ENCODE data around the gene CYP2W1.
A peak's percentile ranks its signal among the peaks of the same experiment; 100 is the strongest.
"Not testable (repeated sequence)": the region's sequence is repeated elsewhere in the genome, so short reads cannot be mapped to it uniquely, and the experiment has no call there.

CYP2W1 gene

DNA sequence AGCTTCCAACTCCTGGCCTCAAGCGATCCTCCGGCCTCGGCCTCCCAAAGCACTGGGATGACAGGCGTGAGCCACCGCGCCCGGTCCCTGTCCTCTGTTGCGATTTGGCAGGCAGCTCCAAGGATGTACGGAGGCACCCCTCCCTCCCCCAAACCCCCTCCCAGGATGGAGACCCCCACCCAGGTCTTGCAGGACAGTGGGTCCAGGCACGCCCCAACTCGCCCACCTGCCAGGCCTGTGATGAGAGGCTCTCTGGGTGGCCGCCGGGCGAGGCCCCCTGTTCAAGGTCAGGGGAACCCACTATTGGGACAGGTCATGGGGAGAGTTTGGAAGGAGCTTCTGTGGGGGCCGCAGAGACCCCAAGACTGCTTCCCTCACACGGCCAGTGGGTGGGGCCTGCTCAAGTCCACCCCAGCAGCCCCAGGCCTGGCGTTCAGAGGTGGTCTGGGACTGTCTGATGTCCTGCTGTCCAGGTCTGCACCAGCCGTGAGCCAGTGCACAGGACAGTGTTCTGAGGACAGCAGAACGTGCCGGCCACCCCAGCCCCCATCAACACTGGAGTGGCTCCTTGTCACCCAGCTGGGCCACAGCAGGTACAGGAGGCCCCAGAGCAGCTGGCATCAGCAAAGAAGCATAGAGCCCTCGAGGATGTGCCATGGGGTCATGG, 31.0 kb upstream of the CYP2W1 start:
- no peak for DNase-seq (ENCODE audit: low read depth, low spot score)

DNA sequence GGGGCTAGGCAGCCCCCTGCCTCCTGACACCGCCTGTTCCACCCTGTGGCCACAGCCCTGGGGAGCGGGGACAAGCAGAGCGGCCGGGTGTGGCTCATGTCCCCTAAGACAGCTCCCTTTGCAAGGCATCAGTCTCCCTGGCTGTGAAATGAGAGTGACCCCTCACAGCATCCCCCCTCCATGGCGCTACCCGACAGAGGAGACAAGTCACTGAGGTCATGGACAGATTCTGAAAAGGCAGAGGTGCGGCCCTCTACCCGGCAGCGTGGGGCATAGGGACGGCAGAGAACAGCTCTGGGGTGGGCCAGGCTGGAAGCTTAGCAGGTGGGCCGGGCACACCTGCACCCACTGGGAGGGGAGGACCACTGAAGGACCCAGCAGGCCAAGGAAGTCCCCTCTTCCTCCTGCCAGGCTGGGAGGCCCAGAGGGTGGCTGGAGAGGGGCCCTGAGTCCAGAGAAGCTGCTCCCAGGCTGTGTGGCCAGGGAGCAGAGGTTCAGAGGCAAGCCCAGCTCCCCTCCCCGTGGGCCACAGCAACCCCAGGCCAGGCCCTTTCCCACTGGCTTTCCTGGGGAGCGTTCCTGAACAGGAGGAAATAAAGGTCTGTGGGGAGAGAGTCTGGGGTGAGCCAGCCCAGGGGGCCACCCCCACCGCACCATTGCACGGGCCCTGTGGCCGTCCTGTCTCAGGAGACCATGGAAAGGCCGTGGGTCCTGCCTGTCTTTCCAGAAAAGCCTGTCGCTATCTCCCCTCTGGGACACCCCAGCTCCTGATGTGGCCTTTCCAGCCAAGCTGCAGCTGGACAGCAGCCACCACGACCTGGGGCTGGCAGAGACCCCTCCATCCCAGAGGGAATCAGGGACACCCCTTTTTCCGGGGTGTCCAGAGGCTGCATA, 30.2 kb upstream of the CYP2W1 start:
- no peak for DNase-seq (ENCODE audit: low read depth, low spot score)

DNA sequence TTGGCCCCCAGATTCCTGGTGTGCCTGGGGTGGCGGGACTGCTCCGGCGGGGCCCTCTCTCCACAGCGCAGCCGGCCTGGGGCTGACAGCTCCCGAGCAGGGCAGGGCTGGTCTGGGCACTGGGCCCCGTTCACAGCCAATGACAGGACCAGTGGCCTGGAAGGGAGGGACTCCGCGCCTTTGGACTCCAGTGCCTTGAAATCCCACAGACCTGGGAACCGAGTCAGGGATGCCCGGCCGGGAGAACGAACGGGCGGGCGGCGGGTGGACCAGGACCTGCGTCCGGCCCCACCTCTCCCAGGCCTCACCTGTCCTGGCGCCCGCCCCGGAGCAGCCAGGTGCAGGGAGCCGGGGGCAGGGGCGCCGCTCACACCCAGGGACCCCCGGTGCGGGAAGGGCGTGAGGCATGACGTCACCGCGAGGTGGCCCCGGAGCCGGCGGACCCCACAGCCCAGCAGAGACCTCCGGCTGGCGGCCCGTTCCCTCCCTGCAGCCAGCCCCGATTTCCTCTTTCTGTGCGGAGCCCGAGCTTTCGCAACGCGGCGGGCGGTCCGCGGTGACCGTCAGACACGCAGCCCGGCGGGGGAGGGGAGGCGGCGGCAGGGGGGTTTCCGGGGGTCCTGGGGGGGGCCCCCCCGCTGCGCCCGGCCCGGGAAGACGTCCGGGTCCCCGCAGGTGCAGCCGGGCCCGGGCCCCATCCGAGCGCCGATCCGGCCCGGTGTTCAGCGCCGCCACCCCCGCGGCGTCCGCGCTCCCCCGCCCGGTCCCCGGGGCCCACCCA, 29.2 kb upstream of the CYP2W1 start:
- no peak for DNase-seq (ENCODE audit: low read depth, low spot score)

DNA sequence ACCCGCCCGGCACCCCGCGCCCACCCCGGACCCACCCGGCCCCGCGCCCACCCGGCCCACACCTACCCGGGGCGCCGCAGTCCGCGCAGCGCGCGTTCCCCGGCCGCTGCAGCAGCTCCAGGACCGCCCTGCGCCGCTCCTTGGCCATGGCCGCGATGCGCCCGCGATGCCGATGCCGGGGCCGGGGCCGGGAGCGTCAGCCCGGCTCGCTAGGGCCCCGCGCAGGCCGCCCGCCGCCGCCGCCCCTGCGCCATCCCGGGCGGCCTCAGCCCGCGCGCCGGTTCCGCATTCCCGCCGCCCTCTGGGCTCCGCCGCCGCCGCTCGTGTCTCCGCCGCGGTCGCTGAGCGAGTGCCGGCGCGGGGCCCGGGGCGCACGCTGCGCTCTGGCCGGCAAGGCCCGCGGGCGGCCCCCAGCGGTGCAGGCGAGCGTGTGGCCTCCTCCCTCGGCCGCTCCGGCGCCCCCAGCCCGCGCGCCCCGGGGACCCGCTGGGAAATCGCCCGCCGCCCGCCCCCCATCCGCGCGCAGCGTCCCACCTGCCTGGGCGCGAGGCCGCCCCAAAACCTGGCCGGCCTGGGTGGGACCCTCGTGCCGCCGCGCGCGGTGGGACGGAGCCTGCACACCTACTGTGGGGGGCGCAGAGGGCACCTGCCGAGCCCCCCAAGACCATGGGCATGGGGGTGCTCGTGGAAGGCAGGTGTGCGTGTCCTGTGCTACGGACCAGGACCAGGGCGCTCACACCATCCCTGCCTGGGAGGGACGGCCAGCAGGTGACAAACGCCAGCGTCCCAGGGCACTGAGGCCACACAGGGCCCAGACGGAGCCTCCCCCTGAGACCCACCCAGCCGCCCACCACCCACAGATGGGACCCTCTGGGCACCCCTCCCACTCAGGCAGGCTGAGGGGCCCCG, 28.4 kb upstream of the CYP2W1 start, which contains the start of gene ADAP1:
Gene ADAP1, minus strand, starts transcription at position 351 of the 909 bp plus-strand sequence. Its CDS starts 203 bp downstream, at position 148.
- DNase-seq (ENCODE audit: low read depth, low spot score): no peak

DNA sequence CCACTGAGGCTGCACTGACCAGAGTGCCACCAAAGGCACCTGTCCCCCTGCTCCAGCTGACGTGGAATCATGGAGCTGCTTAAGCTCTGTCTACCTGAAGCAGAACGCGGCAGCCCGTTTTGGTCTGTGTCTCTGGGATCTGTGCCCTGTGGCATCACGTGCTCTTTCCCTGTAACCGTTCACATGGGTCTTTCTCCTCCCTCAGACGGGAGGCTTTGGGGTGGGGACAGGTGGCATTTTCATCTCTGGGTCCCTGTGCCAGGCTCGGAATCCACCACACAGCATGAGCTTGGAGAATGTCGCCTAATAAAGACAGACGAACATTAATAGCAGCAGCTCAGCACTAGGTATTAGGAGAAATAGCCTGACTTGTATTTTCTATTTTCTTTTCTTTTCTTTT, 26.9 kb upstream of the CYP2W1 start:
- no peak for DNase-seq (ENCODE audit: low read depth, low spot score)

DNA sequence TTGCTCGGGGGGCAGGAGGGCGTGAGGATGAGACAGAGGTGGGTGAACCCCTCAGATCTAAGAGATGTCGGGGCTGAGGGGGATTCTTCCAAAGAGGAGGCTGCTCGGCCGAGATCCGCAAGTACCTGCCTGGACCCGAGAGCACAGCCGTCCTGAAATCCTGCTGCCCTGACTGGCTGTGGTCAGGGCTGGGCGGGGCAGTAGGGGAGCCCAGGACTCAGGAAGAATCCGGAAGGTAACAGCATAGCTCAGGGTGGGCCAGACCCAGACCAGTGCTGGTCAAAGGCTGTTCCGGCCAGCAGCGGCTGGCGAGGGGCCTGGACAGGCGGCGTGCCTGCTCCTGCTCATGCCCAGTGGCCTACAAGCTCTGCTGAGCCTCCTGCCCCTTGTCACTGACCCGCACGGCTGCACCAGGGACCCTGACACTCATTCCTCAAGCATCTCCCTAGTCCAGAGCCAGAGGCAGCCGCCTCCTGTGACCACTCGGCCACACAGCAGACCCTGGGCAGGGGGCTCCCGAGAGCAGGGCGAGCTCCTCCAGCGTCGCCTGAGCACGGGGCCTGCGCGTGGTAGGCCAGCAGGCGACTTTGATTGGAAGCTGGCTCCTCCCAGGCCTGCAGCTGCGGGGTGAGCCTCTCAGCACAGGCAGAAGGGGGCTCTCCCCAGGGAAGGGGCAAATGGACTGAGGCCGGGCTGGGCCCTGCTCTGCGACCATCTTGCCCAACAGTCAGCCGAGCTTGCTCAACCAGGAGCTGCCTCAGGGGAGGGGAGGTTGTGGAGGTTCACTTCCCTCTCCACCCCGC, 25.4 kb upstream of the CYP2W1 start:
- no peak for DNase-seq (ENCODE audit: low read depth, low spot score)

DNA sequence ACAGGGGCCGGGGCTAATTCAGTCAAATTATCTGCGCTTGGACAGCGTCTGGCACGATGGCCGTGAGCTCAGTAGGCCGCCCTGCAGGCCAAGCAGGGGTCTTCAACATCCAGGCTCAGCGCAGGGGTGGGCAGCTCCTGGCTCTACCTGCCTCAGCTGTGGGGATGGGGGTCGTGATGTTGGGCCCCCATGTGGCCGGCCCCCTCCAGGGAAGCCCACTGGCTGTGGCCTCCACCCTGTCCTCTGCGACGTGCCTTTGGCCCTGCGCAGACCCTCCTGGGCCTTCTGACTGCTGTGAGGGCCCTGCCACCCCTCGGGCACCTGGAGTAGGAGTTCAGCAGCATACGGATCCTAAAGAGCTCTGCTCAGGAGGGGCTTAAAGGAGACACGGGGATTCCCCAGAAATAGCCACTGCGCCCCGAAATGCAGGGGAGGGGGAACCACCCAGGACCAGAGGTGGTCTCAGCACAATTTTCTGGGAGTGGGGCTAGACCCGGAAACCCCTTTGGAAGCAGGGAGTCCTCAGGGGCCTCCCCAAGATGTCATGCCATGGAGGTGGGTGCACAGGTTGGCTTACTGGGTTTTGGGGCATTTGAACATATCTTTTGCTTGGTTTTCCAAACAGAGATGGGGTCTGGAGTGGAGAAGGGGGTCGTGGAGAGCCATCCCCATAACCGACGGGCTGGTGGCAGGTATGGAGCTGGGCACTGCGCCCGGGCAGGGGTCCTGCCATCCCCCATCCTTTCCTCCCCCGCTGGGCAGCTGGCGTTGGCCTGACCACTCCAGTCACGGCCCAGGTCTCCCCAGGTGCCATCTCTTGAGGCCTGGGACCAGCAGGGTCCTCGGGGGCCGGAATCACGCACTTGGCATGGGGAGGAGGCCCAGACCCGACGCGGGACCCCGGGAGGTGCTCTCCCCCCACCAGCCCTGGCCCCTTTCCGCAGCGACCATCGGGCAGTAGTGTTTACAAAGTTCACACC, 24.5 kb upstream of the CYP2W1 start:
- no peak for DNase-seq (ENCODE audit: low read depth, low spot score)

DNA sequence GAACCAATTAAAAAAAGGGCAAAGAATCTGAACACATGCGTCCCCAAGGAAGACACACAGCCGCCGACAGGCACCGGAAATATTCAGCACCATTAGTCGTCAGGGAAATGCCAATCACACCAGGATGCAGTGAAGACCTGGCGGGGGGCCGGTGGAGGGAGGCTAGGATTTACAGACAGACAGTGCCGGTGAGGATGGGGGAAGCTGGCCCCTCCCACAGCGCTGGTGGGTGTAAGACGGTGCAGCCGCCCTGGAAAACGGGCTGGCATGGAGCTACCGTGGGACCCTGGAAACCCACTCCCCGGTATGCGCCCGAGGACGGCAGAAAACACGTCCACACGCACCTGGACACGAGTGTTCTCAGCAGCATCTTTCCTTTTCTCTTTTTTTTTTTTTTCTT, 23.7 kb upstream of the CYP2W1 start:
- no peak for DNase-seq (ENCODE audit: low read depth, low spot score)

DNA sequence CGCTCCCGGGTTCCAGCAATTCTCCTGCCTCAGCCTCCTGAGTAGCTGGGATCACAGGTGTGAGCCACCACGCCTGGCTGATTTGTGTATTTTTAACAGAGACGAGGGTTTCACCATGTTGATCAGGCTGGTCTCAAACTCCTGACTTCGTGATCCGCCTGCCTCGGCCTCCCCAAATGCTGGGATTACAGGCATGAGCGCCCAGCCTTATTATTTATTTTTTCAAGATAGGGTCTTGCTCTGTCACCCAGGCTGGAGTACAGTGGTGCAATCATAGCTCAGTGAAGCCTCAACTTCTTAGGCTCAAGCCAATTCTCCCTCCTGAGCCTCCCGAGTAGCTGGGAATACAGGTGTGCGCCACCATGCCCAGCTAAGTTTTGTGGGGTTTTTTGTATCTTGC, 23.2 kb upstream of the CYP2W1 start:
- not testable (repeated sequence) for DNase-seq (ENCODE audit: low read depth, low spot score)

DNA sequence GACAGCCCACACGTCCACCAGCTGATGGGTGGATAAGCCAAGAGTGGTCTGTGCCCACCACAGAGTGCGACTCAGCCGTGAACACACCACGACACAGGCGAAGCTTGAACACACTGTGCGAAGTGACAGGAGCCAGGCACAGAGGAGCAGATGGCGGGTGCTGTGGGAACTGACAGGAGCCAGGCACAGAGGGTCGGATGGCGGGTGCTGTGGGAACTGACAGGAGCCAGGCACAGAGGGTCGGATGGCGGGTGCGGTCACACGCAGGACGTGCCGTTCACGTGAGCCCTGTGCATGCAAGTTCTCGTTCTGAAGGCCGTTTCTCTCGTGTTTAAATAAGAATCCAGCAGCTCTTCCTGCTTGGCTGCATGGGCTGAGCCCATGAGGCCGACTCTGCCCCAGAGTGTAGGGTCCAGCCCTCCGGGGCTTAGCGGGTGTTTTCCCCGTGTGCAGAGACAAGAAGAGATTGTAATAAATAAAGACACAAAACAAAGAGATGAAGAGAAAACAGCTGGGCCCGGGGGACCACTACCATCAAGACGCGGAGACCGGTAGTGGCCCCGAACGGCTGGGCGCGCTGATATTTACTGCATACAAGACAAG, 22.6 kb upstream of the CYP2W1 start:
- no peak for DNase-seq (ENCODE audit: low read depth, low spot score)

DNA sequence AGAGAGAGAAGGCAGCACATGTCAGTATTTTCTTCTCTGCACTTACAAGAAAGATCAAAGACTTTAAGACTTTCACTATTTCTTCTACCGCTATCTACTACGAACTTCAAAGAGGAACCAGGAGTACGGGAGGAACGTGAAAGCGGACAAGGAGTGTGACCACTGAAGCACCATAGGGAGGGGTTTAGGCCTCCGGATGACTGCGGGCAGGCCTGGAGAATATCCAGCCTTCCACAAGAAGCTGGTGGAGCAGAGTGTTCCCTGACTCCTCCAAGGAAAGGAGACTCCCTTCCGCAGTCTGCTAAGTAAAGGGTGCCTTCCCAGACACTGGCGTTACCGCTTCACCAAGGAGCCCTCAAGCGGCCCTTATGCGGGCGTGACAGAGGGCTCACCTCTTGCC, 22.0 kb upstream of the CYP2W1 start:
- DNase-seq (ENCODE audit: low read depth, low spot score): not testable (repeated sequence)

DNA sequence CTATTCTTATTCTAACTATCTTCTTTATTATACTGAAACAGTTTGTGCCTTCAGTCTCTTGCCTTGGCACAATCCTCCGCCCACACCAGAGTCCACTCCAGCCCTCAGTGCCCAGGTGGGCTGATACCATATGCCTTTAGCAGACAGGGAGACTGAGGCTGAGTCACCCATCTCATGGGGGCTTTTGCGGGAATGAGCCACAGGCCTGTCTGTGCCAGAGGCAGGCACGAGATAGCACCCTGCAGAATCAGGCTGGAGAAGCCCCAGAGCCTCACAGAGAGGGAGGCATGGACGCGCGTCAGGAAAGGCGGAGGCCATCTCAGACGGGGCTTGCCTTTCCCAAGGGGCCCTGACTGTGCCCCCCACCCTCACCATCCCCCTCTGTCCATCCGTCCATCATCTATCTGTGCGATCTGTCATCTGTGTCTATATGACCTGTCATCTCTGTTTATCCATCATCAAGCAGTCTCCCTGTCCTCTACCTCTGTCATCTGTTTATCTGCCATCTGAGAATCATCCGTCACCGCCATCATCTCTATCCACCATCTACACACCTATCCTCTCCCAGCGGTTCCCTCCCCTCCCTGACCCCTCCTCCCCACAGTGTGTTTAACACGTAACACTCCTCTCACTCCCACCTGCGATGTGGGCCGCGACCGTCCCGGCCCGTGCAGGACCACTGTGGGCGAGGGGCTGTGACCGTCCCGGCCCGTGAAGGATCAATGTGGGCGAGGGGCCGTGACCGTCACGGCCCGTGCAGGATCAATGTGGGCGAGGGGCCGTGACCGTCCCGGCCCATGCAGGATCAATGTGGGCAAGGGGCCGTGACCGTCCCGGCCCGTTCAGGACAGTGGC, 21.2 kb upstream of the CYP2W1 start:
- no peak for DNase-seq (ENCODE audit: low read depth, low spot score)

DNA sequence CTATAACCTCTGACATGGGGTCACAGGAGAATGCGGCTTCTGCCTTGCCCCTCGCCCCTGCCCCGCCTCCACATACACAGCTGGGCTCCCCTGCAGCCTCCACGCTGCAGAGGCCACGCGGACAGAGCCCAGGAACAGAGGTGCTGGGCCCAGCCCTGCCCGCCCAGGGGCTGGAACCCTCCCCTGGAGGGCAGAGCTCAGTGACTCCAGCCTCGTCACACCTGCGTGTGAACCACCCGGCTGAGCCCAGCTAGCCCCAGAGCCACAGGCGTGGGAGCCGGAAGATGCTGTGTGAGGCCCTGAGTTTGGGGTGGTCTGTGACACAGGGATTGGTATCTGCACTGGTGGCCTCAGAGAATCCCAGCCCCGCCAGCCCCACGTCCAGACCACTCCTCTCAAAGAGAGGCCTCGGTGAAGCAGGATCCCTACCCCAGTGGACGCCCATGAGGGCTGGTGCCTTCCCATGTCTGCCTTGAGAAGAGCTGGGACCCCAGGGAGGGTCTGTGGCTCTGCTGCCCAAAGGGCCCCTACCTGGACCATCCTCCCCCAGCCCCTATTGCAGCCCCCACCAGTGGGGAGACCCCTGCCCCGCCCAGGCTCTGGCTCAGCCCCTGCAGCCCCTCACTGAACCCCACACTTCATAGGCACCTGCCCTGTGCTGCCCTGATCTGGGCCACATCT, 20.4 kb upstream of the CYP2W1 start:
- no peak for DNase-seq (ENCODE audit: low read depth, low spot score)

DNA sequence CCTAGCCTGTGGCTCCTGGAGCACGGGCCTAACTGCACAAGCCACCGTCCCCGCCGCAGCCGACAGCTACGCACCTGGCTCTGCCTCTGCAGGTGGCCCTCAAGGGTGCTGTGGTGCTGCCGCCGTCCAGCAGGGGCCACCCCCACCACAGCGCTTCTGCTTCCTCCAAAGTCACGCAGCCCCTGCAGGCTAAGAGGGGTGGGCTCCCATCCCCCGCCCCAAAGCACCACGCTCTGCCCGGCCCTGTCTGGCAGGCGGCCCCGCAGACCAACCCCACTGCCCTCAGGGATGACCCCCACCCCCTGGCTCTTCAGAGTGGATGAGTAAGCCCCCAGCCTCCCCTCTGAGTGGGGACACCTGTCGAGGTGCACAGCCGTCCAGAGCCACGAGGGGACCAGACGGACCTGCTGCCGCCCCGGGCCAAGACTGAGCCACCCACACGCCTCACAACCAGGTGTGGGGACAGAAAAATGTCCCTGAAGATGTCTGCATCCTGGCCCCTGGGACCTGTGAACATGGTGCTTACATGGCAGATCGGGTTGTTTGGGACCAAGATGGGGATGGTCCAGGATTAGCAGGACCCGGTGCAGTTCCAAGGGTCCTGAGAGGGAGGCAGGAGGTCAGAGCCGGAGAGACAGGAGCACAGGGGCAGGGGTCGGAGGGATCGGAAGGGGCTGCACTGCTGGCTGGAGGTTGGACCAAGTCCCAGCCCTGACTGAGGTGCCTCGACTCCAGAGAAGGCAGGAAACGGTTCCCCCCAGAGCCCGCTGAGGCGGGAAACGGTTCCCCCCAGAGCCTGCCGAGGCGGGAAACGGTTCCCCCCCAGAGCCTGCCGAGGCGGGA, 19.5 kb upstream of the CYP2W1 start:
- no peak for DNase-seq (ENCODE audit: low read depth, low spot score)

DNA sequence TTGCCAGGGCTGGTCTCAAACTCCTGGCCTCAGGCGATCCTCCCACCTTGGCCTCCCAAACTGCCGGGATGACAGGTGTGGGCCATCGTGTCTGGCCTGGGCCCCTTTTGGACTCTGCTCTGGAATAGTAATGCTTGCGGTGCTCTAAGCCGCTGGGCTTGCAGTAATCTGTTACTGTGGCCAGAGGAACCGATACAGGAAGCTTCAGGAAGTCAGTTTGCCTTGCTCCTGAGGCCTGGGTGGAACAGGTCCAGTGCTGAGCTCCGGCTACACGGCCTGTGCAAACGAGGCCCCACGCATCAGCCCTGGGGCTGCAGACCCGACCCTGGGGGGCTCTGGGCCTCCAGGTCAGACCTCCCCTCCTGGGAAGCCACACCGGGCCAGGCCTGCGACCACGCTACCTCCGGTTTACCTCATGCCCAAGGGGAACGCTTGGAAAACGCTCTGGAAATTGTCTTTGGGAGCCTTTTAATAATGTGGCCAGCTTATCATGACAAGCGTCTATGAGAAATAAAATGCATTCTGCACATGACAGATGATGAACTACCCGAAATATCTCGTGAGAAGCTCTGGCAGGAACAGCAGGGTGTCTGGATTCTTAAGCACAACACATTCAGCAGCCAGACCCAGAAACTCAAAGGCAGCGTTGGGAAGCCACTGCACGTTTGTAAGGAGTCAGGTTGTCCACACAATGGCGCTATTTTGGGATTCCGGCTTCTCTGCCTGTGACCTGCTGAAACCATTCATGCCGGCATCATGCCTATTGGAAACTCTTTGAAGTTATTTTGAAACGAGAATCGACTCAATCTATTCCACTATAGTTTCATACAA, 18.4 kb upstream of the CYP2W1 start:
- DNase-seq (ENCODE audit: low read depth, low spot score): peak; percentile 28

Data from smooth muscle cell of the brain vasculature (primary cell).